Stimulated activated CD4-positive, alpha-beta T cell treated with anti-CD3 and anti-CD28 coated beads, Interleukin-4, amount 100 ng/mL, for 48 hours (primary cell): ENCODE measurements around the gene SLC30A2.
"Not testable (repeated sequence)": the region's sequence is repeated elsewhere in the genome, so short reads cannot be mapped to it uniquely, and the experiment has no call there.

Source experiments
- DNase-seq, 2 donors: peaks; one replicate each; pipeline ENCODE4 v3.0.0-alpha.2; 2020; ENCODE audit warnings: low read depth in 2 of 2

SLC30A2 gene

GRCh38 chr1:26045722-26046245 lies at the start of gene SLC30A2:
Gene SLC30A2 (minus strand): TSS chr1:26046118. CDS start chr1:26045896, 222 bp downstream.
- DNase-seq, result no peak

GRCh38 chr1:26094677-26095383 lies 48.9 kb upstream of the SLC30A2 start:
- DNase-seq, result no peak

GRCh38 chr1:26094076-26094669 lies 48.3 kb upstream of the SLC30A2 start:
- DNase-seq, result no peak

GRCh38 chr1:26093569-26093968 lies 47.7 kb upstream of the SLC30A2 start:
- not testable (repeated sequence) for DNase-seq

GRCh38 chr1:26092422-26092821 lies 46.5 kb upstream of the SLC30A2 start:
- no peak for DNase-seq

- DNase-seq, result no peak
Measured at GRCh38 chr1:26090893-26091292, 45.0 kb upstream of the SLC30A2 start.

- DNase-seq, result no peak
Measured at GRCh38 chr1:26089125-26089524, 43.2 kb upstream of the SLC30A2 start.

- DNase-seq, result no peak
Measured at GRCh38 chr1:26084844-26085243, 38.9 kb upstream of the SLC30A2 start.

- no peak for DNase-seq
Measured at GRCh38 chr1:26084091-26084561, 38.2 kb upstream of the SLC30A2 start.

GRCh38 chr1:26083208-26083607 lies 37.3 kb upstream of the SLC30A2 start:
- no peak for DNase-seq

GRCh38 chr1:26082020-26082350 lies 36.1 kb upstream of the SLC30A2 start:
- no peak for DNase-seq

- DNase-seq, result no peak
Measured at GRCh38 chr1:26081267-26082019, 35.5 kb upstream of the SLC30A2 start.

- DNase-seq, result no peak
Measured at GRCh38 chr1:26079960-26080814, 34.3 kb upstream of the SLC30A2 start.

- DNase-seq, result no peak
Measured at GRCh38 chr1:26079178-26079563, 33.3 kb upstream of the SLC30A2 start.

- DNase-seq, result no peak
Measured at GRCh38 chr1:26078286-26079177, 32.6 kb upstream of the SLC30A2 start.

- DNase-seq, result no peak
Measured at GRCh38 chr1:26077524-26077923, 31.6 kb upstream of the SLC30A2 start.

- no peak for DNase-seq
Measured at GRCh38 chr1:26075421-26076144, 29.7 kb upstream of the SLC30A2 start.

- DNase-seq, result no peak
Measured at GRCh38 chr1:26072305-26072704, 26.4 kb upstream of the SLC30A2 start.

GRCh38 chr1:26070963-26071342 lies 25.0 kb upstream of the SLC30A2 start:
- DNase-seq, result no peak
